Vagina (tissue), 2 donors: Measurements from ENCODE around the gene CBX2.

Experiments
- CTCF ChIP-seq, 3 experiments: fragments of 450-650 bp in 2 of 3; fragments of 200-600 bp in 1 of 3; sonication (generic) in 1 of 3; IDR thresholded peaks; one replicate each; pipeline ENCODE4 v1.5.1; 2017 to 2019; ENCODE audit warnings: antibody characterized with exemption in 3 of 3, mild to moderate bottlenecking in 2 of 3, moderate library complexity in 2 of 3
- POLR2AphosphoS5 ChIP-seq, 2 donors: sonication (generic); formaldehyde crosslinking; IDR thresholded peaks; one replicate each; pipeline ENCODE4 v1.9.0; 2017; ENCODE audit warnings: antibody characterized with exemption in 2 of 2, mild to moderate bottlenecking in 2 of 2, low read depth in 1 of 2; ENCODE audit not compliant: insufficient read depth in 1 of 2

GRCh38 chr17:79748295-79749099 is 29.5 kb upstream of the CBX2 start:
- TF ChIP-seq CTCF (IDR thresholded peaks at IDR 0.05) (no peak), POLR2AphosphoS5 (IDR thresholded peaks at IDR 0.05; ENCODE audit: insufficient read depth in 1 of 2, low read depth in 1 of 2) (no peak)
